HG02852 (cell line): ENCODE data around the gene DUSP23.
A peak's percentile ranks its signal among the peaks of the same experiment; 100 is the strongest.

Experiments used
- ATAC-seq: cut with Tn5 transposase; IDR thresholded peaks from one replicate; pipeline ENCODE4 v1.9.1; 2021; ENCODE audit warnings: mild to moderate bottlenecking, moderate library complexity; ENCODE audit not compliant: unreplicated experiment

The DUSP23 gene

DNA sequence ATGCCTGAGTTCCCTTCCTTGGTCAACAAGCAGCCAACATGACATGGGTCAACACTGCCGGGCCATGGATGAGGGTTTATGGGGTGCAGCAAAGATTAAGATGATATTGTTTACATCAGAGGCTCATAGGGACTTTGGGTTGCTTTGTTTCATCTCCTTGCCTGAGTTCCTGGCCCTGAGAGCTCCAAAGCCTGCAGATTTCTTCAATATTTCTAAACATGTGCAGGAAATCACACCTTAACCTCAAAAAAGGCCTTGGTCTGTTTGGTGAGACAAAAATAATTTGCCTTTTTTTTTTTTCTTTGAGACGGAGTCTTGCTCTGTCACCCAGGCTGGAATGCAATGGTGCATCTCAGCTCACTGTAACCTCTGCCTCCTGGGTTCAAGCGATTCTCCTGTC is 46.8 kb downstream of the DUSP23 start:
- no peak for ATAC-seq

DNA sequence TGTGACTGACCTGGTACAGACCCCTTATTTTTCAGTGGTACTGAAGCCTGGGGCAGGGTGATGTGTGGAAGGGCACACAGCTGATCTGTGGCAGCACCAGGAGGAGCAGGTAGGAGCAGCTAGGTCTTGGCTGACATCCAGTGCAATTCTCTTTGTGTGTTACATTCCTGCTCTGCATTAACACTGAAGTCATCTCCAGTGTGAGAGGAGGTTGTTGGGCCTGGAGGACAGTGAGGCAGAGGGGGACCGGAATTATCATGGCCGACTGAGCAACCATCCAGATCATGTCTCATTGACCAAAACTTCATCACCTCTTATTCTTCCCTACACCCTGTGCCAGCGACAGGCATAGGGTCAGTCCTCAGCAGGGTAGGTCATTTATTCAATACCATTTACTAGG is 47.4 kb downstream of the DUSP23 start:
- no peak for ATAC-seq

DNA sequence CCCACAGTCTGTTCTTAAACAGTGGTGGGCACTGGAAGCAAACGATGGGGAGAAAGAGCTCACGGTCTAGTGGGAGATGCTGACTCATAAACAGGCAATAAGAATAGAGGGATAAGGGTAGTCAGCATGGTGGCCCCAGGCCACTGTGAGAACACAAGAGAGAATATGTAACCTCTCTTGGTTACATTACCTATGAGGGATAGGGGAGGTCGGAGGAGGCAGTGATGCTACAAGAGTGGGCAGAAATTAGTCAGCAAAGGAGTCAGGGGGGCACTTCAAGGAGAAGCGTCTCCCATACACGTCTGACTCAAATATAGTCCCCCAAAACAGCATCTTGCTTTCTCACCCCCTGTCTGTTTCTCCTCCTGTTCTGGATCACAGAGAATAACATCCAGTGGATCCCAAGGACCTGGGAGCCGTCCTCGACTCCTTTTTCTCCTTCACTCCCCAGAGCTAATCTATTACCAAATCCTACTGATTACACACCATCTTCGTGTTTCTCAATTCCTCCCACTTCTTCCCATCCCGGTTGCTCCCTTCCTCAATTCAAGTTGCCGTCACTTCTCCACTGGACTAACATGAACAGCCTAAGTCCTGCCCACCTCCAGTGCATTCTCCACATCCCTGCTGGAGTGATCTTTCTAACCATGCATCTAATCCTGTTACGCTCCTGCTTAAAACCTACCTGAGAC is 48.0 kb downstream of the DUSP23 start:
- no peak for ATAC-seq

DNA sequence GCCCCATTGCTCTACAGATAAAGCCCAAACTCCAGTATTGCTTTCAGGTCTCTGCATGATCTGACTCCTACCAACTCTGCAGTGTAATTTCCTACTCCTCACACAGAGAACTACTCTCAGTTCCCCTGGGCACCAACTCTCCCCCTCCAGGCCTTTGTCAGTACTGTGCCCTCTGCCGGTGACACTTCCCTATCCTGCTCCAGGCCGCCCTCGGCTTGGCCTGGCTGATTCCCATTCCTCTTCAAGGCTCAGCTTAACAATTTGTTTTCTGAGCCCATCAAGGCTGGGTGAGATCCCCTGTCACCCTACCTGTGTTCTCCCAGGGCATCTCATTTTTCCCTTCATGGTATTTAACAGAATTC is 48.5 kb downstream of the DUSP23 start:
- peak; percentile 76 for ATAC-seq

DNA sequence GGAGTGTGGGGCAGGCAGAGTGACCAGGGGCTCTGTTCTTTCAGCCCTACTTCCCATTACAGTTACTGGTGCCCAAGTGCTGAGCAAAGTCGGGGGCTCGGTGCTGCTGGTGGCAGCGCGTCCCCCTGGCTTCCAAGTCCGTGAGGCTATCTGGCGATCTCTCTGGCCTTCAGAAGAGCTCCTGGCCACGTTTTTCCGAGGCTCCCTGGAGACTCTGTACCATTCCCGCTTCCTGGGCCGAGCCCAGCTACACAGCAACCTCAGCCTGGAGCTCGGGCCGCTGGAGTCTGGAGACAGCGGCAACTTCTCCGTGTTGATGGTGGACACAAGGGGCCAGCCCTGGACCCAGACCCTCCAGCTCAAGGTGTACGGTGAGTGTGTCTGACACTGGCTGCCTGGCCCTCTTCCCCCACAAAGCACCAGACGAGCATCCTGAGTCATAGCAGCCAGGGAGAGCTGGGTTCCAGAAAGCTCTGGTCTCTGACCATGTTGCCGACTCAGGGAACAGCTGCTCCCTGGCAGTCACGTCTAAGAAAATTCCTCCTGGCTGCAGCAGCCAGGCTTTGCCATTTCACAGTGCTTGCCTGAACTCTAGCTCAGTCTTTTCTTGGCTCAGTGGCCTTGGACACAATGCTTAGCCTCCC is 49.2 kb downstream of the DUSP23 start:
- ATAC-seq: no peak

DNA sequence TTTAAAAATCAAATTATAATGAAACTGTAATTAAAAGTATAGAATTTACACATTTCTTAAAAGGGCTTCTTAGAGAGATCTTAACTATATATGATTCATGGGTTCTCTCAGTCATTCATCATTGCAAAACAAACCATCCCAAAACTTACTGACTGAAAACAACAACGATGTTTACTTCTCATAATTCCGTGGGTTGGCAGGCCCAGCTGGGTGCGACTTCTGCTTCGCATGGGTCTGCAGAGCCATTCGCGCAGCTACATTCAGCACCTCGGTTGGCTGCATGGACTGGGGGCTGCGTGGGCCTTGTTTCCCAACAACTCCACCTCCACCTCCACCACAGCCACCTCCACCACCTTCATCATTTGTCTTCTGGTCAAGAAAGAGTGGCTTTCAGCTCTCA is 50.0 kb downstream of the DUSP23 start:
- ATAC-seq: no peak

DNA sequence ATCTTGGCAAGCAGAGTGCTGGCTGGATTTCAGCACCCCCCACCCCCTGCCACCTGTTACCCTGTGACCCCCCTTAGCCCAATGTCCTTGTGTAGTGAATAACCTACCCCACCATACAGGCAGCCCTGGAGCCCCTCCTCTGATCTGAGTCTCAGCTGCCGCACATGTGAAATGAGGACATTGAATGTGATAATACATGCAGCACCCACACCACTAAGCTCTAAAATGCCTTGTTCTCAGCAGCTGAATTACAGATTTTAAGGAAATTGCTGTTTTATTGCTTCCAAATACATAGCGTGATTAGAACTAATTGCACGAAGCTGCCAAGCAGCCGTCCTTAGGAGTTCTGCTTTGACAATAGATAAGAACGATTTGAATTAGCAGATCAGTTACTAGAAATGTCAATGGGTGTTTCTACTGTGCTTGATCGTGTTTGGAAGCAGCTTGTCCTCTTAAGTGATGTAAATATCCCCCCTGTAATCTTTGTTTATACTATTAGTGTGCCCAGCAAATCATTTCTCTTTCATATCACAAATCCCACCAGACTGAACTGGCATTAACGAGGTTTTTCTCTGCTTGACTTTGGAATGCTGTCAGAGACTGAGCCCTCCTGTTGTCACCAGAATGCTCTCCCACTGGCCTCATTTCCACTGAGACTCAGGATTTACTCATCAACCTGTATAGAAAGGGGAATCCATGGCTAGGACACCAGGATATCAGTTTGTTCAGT is 50.8 kb downstream of the DUSP23 start:
- no peak for ATAC-seq
